ENCODE results near the gene CACNG3. TPM values are rescaled to one million over a fixed set of nuclear protein-coding genes. Genes with fewer than 3 reads are reported as not detected.

The CACNG3 gene
- total RNA-seq, 1 donor = not detected

DNA sequence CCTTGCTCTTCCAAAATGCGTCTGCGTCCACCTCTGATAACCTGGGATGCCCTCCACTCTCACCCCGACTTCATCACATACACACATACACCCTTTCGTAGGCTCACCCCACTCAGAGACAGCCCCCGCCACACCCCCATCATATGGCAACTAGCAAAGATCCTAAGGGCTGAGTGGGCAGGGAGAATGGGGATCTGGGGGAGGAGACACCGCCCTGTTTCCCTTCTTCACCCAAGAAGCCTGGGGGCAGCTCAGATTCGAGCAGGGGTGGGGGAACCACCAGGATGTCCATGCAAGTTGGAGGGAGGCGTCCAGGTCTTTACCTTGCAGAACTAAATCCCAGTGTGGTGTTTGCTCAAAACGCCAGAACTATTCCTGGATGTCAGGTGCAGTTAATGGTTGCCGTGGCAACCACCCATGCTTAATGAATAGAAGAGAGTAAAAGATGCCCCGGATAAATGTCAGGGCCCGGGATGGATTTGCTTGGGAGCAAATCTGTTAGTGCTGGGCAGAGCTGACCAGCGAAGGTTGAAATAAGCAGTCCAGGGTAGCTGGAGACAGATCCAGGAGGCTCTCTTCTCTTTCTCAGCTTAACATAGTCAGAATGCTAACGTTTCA lies 72.8 kb downstream of the CACNG3 start:
- Histone ChIP-seq H4K20me1 (ENCODE audit: insufficient read depth, low read length) (no peaks in the 10 kb centered on the region), H3K27ac (ENCODE audit: low read depth, low read length) (no peak overlapping the region), H3K4me3 (ENCODE audit: insufficient read depth, low read length) (no peak overlapping the region), H3K4me2 (ENCODE audit: insufficient read depth, low read length) (no peak overlapping the region), H3K4me1 (ENCODE audit: insufficient read depth, low read length) (no peaks in the 10 kb centered on the region), H3K79me2 (ENCODE audit: insufficient read depth, low read length) (no peaks in the 10 kb centered on the region), H3K36me3 (ENCODE audit: insufficient read depth, low read length) (no peaks in the 10 kb centered on the region), H3K9me3 (ENCODE audit: low read depth, low read length) (peaks cover 2% of the 10 kb centered on the region), H3K27me3 (ENCODE audit: insufficient read depth, low read length) (no peaks in the 10 kb centered on the region), H2AFZ (ENCODE audit: low read length) (no peak overlapping the region)
- TF ChIP-seq, protein P1, sequence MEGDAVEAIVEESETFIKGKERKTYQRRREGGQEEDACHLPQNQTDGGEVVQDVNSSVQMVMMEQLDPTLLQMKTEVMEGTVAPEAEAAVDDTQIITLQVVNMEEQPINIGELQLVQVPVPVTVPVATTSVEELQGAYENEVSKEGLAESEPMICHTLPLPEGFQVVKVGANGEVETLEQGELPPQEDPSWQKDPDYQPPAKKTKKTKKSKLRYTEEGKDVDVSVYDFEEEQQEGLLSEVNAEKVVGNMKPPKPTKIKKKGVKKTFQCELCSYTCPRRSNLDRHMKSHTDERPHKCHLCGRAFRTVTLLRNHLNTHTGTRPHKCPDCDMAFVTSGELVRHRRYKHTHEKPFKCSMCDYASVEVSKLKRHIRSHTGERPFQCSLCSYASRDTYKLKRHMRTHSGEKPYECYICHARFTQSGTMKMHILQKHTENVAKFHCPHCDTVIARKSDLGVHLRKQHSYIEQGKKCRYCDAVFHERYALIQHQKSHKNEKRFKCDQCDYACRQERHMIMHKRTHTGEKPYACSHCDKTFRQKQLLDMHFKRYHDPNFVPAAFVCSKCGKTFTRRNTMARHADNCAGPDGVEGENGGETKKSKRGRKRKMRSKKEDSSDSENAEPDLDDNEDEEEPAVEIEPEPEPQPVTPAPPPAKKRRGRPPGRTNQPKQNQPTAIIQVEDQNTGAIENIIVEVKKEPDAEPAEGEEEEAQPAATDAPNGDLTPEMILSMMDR (IDR thresholded peaks at IDR 0.05; ENCODE audit: extremely low read depth, low read depth, low read length) = no peak
- no peak for DNase-seq (ENCODE audit: insufficient read length, low spot score, missing footprints)

DNA sequence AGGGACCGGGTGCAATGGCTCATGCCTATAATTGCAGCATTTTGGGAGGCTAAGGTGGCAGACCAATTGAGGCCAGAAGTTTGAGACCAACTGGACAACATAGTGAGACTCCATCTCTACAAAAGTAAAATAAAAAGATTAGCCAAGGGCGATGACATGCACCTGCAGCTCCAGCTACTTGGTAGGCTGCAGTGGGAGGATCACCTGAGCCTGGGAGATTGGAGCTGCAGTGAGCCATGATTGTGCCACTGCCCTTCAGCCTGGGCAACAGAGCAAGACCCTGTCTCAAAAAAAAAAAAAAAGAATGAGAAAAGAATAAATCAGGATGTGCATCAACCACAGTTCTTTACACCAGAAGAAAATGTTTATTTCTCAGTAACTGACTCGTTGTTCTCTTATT lies 76.0 kb downstream of the CACNG3 start:
- DNase-seq (ENCODE audit: insufficient read length, low spot score, missing footprints) = no peak
- TF ChIP-seq, protein P1 (IDR thresholded peaks at IDR 0.05; ENCODE audit: extremely low read depth, low read depth, low read length) = no peak
- H3K4me1 ChIP-seq (ENCODE audit: insufficient read depth, low read length) = no peaks in the 10 kb centered on the region
- H3K4me2 ChIP-seq (ENCODE audit: insufficient read depth, low read length) = no peak overlapping the region
- H3K79me2 ChIP-seq (ENCODE audit: insufficient read depth, low read length) = no peaks in the 10 kb centered on the region
- no peaks in the 10 kb centered on the region for H4K20me1 ChIP-seq (ENCODE audit: insufficient read depth, low read length)
- H3K9me3 ChIP-seq (ENCODE audit: low read depth, low read length) = no peaks in the 10 kb centered on the region
- no peak overlapping the region for H2AFZ ChIP-seq (ENCODE audit: low read length)
- no peak overlapping the region for H3K4me3 ChIP-seq (ENCODE audit: insufficient read depth, low read length)
- no peak overlapping the region for H3K27ac ChIP-seq (ENCODE audit: low read depth, low read length)
- H3K27me3 ChIP-seq (ENCODE audit: insufficient read depth, low read length) = no peaks in the 10 kb centered on the region
- H3K36me3 ChIP-seq (ENCODE audit: insufficient read depth, low read length) = no peaks in the 10 kb centered on the region

DNA sequence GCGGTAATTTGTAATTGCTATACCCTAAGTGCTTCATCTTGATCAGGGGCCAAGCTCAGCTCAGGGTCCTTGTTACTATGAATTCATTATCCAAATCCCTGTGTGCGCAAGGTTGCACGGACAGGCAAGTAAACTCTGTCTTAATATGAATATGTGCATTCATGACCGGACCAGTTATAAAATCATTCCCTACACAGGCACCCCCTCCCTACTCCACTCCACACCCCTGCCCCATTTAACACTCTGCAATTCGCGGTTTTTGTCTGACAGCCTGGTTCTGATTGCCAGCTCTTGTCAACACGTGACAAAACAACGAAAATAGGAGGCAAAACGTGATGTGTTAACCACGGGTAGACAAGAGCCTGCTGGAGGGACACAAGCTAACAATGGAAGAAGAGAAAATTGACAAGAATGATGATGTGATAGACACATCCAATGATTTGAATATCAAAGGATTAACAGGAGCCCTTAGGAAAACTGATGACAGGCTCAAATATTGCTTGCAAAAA lies 76.5 kb downstream of the CACNG3 start:
- no peak overlapping the region for H2AFZ ChIP-seq (ENCODE audit: low read length)
- no peaks in the 10 kb centered on the region for H3K4me1 ChIP-seq (ENCODE audit: insufficient read depth, low read length)
- H3K27me3 ChIP-seq (ENCODE audit: insufficient read depth, low read length) = no peaks in the 10 kb centered on the region
- no peak overlapping the region for H3K4me3 ChIP-seq (ENCODE audit: insufficient read depth, low read length)
- H3K27ac ChIP-seq (ENCODE audit: low read depth, low read length) = no peak overlapping the region
- no peak for DNase-seq (ENCODE audit: insufficient read length, low spot score, missing footprints)
- no peaks in the 10 kb centered on the region for H3K36me3 ChIP-seq (ENCODE audit: insufficient read depth, low read length)
- H3K79me2 ChIP-seq (ENCODE audit: insufficient read depth, low read length) = no peaks in the 10 kb centered on the region
- H3K9me3 ChIP-seq (ENCODE audit: low read depth, low read length) = no peaks in the 10 kb centered on the region
- TF ChIP-seq, protein P1 (IDR thresholded peaks at IDR 0.05; ENCODE audit: extremely low read depth, low read depth, low read length) = no peak
- H3K4me2 ChIP-seq (ENCODE audit: insufficient read depth, low read length) = no peak overlapping the region
- no peaks in the 10 kb centered on the region for H4K20me1 ChIP-seq (ENCODE audit: insufficient read depth, low read length)

DNA sequence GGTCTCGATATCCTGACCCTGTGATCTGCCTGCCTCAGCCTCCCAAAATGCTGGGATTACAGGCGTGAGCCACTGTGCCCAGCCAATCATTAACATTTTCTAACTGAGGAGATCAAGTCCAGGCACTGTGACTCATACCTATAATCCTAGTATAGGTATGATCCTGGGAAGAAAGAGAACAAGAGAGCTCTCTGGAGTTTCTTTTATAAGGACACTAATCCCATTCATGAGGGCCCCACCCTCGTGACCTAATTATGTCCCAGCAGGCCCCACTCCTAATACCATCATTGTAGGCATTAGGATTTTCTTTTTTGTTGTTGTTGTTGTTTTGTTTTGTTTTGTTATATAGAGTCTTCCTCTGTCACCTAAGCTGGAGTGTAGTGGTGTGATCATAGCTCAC lies 80.4 kb downstream of the CACNG3 start:
- Histone ChIP-seq H3K9me3 (ENCODE audit: low read depth, low read length) (no peaks in the 10 kb centered on the region), H3K27ac (ENCODE audit: low read depth, low read length) (no peak overlapping the region), H3K36me3 (ENCODE audit: insufficient read depth, low read length) (no peaks in the 10 kb centered on the region), H3K4me1 (ENCODE audit: insufficient read depth, low read length) (no peaks in the 10 kb centered on the region), H3K27me3 (ENCODE audit: insufficient read depth, low read length) (no peaks in the 10 kb centered on the region), H2AFZ (ENCODE audit: low read length) (no peak overlapping the region), H3K79me2 (ENCODE audit: insufficient read depth, low read length) (no peaks in the 10 kb centered on the region), H3K4me3 (ENCODE audit: insufficient read depth, low read length) (no peak overlapping the region), H4K20me1 (ENCODE audit: insufficient read depth, low read length) (no peaks in the 10 kb centered on the region), H3K4me2 (ENCODE audit: insufficient read depth, low read length) (no peak overlapping the region)
- TF ChIP-seq, protein P1 (IDR thresholded peaks at IDR 0.05; ENCODE audit: extremely low read depth, low read depth, low read length) = no peak
- no peak for DNase-seq (ENCODE audit: insufficient read length, low spot score, missing footprints)

Data from osteoblast (primary cell).